Subcutaneous adipose tissue (tissue), 4 donors: ENCODE measurements around the gene XCR1. TPM values are rescaled to one million over a fixed set of nuclear protein-coding genes. Genes with fewer than 3 reads are reported as not detected.

ENCODE experiments used
- total RNA-seq, 4 donors: library from RNA; depleted of rRNA; stranded (reverse); fragments of >200 nt; gene quantifications; one replicate each; pipeline ENCODE4 v1.1.0, GENCODE V29; 2016
- TF ChIP-seq, protein P1 (sequence below): fragments of 450-650 bp; IDR thresholded peaks from one replicate; pipeline ENCODE4 v1.5.1; 2016; ENCODE audit warnings: low read depth, mild to moderate bottlenecking, control low read depth, antibody characterized with exemption, moderate library complexity

XCR1 gene
- total RNA-seq, 4 donors from 2014 or later, result not detected

- TF ChIP-seq, protein P1, sequence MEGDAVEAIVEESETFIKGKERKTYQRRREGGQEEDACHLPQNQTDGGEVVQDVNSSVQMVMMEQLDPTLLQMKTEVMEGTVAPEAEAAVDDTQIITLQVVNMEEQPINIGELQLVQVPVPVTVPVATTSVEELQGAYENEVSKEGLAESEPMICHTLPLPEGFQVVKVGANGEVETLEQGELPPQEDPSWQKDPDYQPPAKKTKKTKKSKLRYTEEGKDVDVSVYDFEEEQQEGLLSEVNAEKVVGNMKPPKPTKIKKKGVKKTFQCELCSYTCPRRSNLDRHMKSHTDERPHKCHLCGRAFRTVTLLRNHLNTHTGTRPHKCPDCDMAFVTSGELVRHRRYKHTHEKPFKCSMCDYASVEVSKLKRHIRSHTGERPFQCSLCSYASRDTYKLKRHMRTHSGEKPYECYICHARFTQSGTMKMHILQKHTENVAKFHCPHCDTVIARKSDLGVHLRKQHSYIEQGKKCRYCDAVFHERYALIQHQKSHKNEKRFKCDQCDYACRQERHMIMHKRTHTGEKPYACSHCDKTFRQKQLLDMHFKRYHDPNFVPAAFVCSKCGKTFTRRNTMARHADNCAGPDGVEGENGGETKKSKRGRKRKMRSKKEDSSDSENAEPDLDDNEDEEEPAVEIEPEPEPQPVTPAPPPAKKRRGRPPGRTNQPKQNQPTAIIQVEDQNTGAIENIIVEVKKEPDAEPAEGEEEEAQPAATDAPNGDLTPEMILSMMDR, result no peak
These were observed 45.8 kb downstream of the XCR1 start for GRCh38 chr3:45981346-45982074.

- TF ChIP-seq, protein P1, result no peak
These were observed 46.5 kb downstream of the XCR1 start for GRCh38 chr3:45980819-45981218.

GRCh38 chr3:45980229-45980813 is 47.0 kb downstream of the XCR1 start:
- TF ChIP-seq, protein P1, result no peak

DNA sequence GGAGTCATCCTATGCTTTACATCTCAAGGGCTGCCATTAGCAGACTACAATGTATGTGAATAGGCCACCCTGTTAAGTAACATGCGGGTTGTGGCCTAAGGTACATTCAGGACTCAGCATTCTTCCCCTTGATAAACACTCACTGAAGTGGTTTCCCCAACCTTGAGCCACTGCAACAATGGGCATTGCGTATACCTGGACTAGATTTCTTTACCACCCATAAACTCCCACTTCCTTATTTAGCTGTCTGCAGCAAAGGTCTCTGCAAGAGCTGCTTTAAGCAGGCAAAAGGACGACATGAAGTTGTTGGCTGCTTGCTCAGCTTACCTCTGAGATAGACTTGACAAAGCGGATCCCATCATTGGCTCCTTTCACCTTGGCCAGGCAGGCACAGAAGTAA is 47.9 kb downstream of the XCR1 start:
- TF ChIP-seq, protein P1, result no peak

DNA sequence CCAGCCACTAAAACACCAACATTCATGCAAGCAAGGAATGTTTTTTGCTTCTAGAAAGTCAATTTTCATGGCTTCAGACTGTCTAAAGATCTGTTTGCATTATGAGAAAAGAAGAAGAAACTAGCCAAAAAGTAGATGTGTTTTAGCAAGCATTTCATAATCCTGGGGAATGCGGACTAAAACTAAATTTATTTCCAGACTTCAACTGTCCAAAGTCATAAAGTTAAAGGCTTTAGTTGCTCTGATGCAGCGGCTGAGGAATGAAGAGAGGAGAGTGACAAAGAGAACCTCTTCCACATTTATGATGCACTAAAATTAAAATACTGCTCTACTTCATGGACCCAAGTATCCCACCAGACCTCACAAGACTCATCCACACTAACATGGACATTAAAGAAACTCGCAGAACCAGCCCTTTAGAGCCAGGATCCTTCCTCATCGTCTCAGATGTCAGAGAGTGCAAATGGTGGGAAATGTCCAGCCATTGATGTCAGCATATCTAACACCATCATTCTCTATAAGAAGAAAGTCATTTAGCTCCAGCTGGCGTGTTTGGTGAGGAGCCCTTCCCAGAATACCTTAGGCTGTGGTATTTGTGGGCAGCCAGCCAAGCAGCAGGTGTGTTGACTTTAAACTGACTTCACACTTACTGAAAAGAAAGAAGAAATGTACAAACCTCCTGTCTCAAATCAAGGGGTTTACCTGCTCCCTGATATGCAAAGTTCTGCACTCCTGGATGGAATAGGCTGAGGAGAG is 49.1 kb downstream of the XCR1 start:
- TF ChIP-seq, protein P1, result no peak

DNA sequence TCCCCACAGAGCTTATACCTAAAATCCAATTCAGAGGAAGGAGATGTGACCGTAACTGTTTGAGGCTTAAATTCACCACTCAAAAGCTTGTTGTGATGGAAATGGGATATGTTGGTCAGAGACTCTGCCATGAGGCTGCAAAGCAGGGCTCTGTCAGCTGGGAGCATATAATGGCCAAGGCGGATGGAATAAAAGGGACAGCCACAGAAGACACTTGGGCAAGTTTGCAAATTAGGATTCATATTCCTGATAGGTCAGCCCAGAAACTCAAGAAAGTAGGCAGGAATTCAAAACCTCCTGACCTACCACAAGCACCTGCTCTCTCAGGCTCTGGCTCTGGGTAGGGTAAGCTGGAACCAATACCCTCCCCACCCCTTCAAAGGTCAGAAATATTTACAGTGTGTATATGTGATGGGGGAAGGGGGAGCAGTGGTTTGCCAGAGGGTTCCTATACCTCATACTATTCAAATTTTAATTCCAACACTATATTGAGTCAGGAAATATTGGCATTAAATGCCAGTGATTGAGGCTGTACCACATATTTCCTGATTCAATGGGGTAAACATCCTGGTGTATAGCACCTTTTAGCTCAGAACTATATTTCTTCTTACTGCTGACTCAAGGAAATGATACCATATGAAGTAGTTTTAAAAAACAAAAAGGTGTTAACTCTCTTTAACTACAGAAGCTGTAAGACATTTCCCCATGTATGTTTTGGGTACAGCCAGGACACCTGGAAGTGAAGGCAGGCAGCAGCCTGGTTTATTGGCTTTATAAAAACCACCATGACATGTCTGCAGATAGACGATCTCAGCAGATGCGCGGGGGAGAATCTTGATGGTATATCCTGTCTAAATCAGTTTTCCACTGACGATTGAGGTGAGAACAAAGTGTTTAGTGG is 50.8 kb downstream of the XCR1 start:
- TF ChIP-seq, protein P1, result no peak
